ENCODE measurements around the gene CD8B. TPM values are rescaled to one million over a fixed set of nuclear protein-coding genes. Genes with fewer than 3 reads are reported as not detected.

The CD8B gene
- total and polyA plus RNA-seq, 2 donors (not counting 3 experiments of a cell fraction or from before 2014, with no cell fraction given), result not detected

DNA sequence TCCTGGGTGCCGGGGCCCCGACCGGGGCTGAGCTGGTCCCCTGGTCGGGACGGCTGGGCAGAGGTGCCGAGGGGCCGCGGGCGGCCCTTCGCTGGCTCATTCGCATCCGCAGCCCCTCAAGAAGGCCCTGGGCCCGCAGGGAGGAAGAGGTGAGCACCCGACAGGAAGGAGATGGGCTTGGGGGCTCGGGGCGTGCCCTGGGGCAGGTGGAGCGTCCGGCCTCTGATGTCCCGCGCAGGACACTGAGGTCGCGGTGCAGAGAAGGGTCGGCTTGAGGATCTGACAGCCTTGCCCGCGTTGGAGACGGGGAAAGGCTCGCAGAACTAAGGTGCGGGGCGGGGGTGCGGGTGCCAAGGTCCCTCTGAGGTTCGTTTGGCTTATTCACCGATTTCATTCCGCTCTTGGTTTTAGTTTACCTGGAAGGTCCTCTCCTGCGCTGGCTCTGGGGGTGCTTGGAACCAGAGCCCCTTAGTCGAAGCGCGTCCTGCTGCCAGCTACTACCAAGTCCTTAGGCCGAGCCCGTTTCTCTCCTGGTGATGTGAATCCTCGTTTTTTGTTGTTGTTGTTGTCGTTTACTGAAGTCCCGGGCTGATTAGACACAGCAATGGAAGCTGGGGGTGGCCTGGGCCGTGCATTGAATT is 52.1 kb downstream of the CD8B start:
- no peak for FAIRE-seq
- Histone ChIP-seq H3K9me1 (replicated peaks; ENCODE audit: control insufficient read depth, extremely low read depth, insufficient read depth, low read length) (no peaks in the 10 kb centered on the region), H2AFZ (ENCODE audit: low read depth, low read length) (no peak overlapping the region), H3K9ac (replicated peaks; ENCODE audit: extremely low read depth, insufficient read depth, low read length) (no peak overlapping the region), H4K20me1 (replicated peaks; ENCODE audit: control insufficient read depth, extremely low read depth, insufficient read depth, low read length) (no peaks in the 10 kb centered on the region), H3K4me2 (ENCODE audit: insufficient read depth, low read length) (no peak overlapping the region), H3K27me3 (ENCODE audit: control insufficient read depth in 2 of 2, insufficient read depth in 2 of 2, low read length in 2 of 2) (peaks cover 18 to 29% of the 10 kb centered on the region in 2 experiments), H3K4me3 (replicated peaks in 1 of 3; ENCODE audit: insufficient read depth in 1 of 3, low read depth in 1 of 3, low read length in 3 of 3) (no peak overlapping the region), H3K4me1 (ENCODE audit: control insufficient read depth, extremely low read depth, insufficient read depth, low read length) (no peaks in the 10 kb centered on the region), H3K27ac (ENCODE audit: insufficient read depth, low read depth, low read length) (no peak overlapping the region), H3K36me3 (ENCODE audit: control insufficient read depth in 2 of 2, extremely low read depth in 1 of 2, insufficient read depth in 2 of 2, low read length in 2 of 2) (no peaks in the 10 kb centered on the region), H3K79me2 (ENCODE audit: control insufficient read depth, insufficient read depth, low read length) (no peaks in the 10 kb centered on the region), H3K9me3 (replicated peaks; ENCODE audit: control insufficient read depth, insufficient read depth, low read length) (no peaks in the 10 kb centered on the region)
- TF ChIP-seq GATA2 (IDR thresholded peaks at IDR 0.05; ENCODE audit: insufficient read depth, insufficient read length, low read depth, low read length), result no peak
- TF ChIP-seq FOS (IDR thresholded peaks at IDR 0.05; ENCODE audit: borderline replicate concordance, insufficient read depth, low read length), result no peak
- TF ChIP-seq EZH2 (IDR thresholded peaks at IDR 0.05; ENCODE audit: borderline replicate concordance, low read depth, low read length, severe bottlenecking), result peak; percentile 77
- no peak for TF ChIP-seq MAX (IDR thresholded peaks at IDR 0.05; ENCODE audit: insufficient read depth, insufficient read length)
- TF ChIP-seq JUN (IDR thresholded peaks at IDR 0.05; ENCODE audit: borderline replicate concordance, insufficient read depth, insufficient read length, low read depth), result no peak
- no peak for TF ChIP-seq POLR2AphosphoS5 (IDR thresholded peaks at IDR 0.05; ENCODE audit: insufficient read depth, low read depth, low read length)
- no peak for TF ChIP-seq POLR2A (IDR thresholded peaks at IDR 0.05; ENCODE audit: low read depth, low read length)
- no peak for TF ChIP-seq CTCF (IDR thresholded peaks at IDR 0.05; ENCODE audit: extremely low read depth in 1 of 2, insufficient read depth in 1 of 2, low read depth in 1 of 2, low read length in 2 of 2)
- CTCF ChIA-PET, result no interaction called here
- no peak for DNase-seq (ENCODE audit: low read depth, low spot score)
- dilution Hi-C loops (cut with MboI; ENCODE audit: extremely low pct_ligation_motif_present, low sequenced_read_pairs) (no loop called here), intact Hi-C loops (cut with micrococcal nuclease) (no loop called here)
- no TSS peak for BruUV-seq (replicated peaks)
- POLR2A ChIA-PET, result no interaction called here
